Stimulated activated CD8-positive, alpha-beta memory T cell treated with anti-CD3 and anti-CD28 coated beads, Interleukin-15, amount 100 ng/mL, for 48 hours (primary cell): ENCODE data around the gene CCNB1.
"Not testable (repeated sequence)": the region's sequence is repeated elsewhere in the genome, so short reads cannot be mapped to it uniquely, and the experiment has no call there.

Experiments used
- DNase-seq, 2 donors: peaks; one replicate each; pipeline ENCODE4 v3.0.0-alpha.2; 2020; ENCODE audit warnings: low read depth in 2 of 2

The CCNB1 gene

GRCh38 chr5:69184621-69185020, 17.7 kb downstream of the CCNB1 start:
- no peak for DNase-seq

GRCh38 chr5:69187342-69187741, 20.4 kb downstream of the CCNB1 start:
- DNase-seq, result no peak

GRCh38 chr5:69188811-69189161, 21.8 kb downstream of the CCNB1 start:
- no peak for DNase-seq

- peak; percentile 87 for DNase-seq
Observed at GRCh38 chr5:69189162-69190086, 22.5 kb downstream of the CCNB1 start, which contains the start of gene CENPH. CENPH (plus strand) TSS chr5:69189583; CDS start chr5:69189635, 52 bp downstream.

- DNase-seq, result no peak
Observed at GRCh38 chr5:69202497-69202896, 35.5 kb downstream of the CCNB1 start.

GRCh38 chr5:69206528-69207190, 39.7 kb downstream of the CCNB1 start:
- no peak for DNase-seq

GRCh38 chr5:69209602-69210001, 42.7 kb downstream of the CCNB1 start:
- DNase-seq, result no peak

GRCh38 chr5:69211200-69211599, 44.2 kb downstream of the CCNB1 start:
- no peak for DNase-seq

- DNase-seq, result no peak
Observed at GRCh38 chr5:69212022-69212421, 45.1 kb downstream of the CCNB1 start.

GRCh38 chr5:69213513-69214215, 46.7 kb downstream of the CCNB1 start:
- no peak for DNase-seq

- DNase-seq, result no peak
Observed at GRCh38 chr5:69217151-69217511, 50.2 kb downstream of the CCNB1 start.

GRCh38 chr5:69217548-69218526, 50.9 kb downstream of the CCNB1 start:
- peak; percentile 93 to 94 for DNase-seq

- no peak for DNase-seq
Observed at GRCh38 chr5:69219939-69220338, 53.0 kb downstream of the CCNB1 start.

- not testable (repeated sequence) for DNase-seq
Observed at GRCh38 chr5:69220371-69220770, 53.4 kb downstream of the CCNB1 start.

- DNase-seq, result not testable (repeated sequence)
Observed at GRCh38 chr5:69220833-69221232, 53.9 kb downstream of the CCNB1 start.

GRCh38 chr5:69224520-69224919, 57.6 kb downstream of the CCNB1 start:
- no peak for DNase-seq

- DNase-seq, result no peak
Observed at GRCh38 chr5:69225860-69226259, 58.9 kb downstream of the CCNB1 start.
